Skeletal muscle cell (primary cell): ENCODE measurements around the gene CD3D.

Experiments
- DNase-seq: peaks from one replicate; pipeline ENCODE4 v3.0.0-alpha.2; 2010; ENCODE audit warnings: low read depth
- H3K4me3 ChIP-seq: 2 replicates; pipeline ENCODE4 v1.5.1; 2011; ENCODE audit warnings: low read depth, mild to moderate bottlenecking, control low read depth, low read length, moderate library complexity

CD3D gene

GRCh38 chr11:118342503-118343161 lies at the start of gene CD3D:
CD3D (minus strand) TSS chr11:118342705; CDS start chr11:118342607, 98 bp downstream.
- no peak within 1 kb of the TSS for H3K4me3 ChIP-seq
- DNase-seq, result no peak

DNA sequence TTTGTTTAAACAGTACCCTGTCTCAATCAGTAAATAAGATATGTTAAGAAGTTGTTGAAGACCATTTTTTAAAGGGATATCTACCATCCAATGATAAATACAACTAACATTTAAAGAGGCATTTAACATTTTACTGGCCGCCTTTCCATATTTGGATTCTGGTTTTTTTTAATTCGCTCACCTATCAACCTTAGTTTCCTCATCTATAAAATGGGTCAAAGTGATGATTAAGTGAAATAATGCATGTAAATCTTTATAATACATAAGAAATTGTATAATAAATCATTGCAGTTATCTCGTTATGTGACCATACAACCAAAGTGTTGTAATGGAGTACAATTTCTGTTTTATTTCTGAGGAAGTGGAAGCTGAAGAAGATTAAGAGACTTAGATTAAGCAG lies 41.2 kb upstream of the CD3D start:
- H3K4me3 ChIP-seq, result no peak overlapping the region
- no peak for DNase-seq

GRCh38 chr11:118382954-118383353 lies 40.4 kb upstream of the CD3D start:
- H3K4me3 ChIP-seq, result no peak overlapping the region
- DNase-seq, result no peak

GRCh38 chr11:118380571-118380970 lies 38.1 kb upstream of the CD3D start:
- no peak overlapping the region for H3K4me3 ChIP-seq
- no peak for DNase-seq

DNA sequence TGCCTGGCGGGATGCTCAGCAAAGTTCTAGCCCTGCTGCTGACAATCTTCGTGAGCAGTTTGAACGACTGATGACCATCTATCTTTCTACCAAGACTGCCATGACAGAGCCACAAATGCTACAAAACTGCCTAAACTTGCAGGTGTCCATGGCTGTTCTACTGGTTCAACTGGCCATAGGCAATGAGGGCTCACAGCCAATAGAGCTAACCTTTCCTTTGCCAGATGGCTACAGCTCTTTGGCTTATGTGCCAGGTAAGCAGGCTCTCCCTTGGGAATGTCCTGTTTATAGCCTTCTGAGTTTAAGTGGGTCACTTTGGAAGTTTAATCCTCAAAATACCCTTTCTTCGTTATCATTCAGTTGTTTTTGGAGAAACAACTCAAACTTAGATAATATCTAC lies 37.0 kb upstream of the CD3D start:
- H3K4me3 ChIP-seq, result no peak overlapping the region
- no peak for DNase-seq

DNA sequence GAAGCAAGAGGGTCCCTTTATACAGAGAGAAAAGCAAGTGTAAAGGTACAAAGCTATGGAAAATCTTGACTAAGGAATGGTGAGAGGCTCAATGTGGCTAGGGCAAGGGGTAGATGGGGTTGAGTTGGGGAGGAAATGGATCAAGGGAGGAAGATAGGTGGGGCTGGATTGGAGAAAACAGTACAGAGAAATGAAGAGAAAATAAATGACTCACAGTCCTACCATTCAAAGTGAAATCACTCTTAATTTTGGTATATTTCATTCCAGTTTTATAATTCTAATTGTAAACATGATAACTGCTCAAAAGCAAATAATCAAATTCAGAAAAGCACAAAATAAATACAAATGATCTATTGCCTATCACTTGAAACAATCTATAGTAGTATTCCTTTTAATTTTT lies 33.5 kb upstream of the CD3D start:
- H3K4me3 ChIP-seq, result no peak overlapping the region
- DNase-seq, result no peak

GRCh38 chr11:118374729-118375128 lies 32.2 kb upstream of the CD3D start:
- DNase-seq, result no peak

GRCh38 chr11:118373871-118374270 lies 31.4 kb upstream of the CD3D start:
- H3K4me3 ChIP-seq, result no peak overlapping the region
- DNase-seq, result no peak

More at GRCh38 chr11:118374729-118375128, 32.2 kb upstream of the CD3D start:
- H3K4me3 ChIP-seq, result no peak overlapping the region

DNA sequence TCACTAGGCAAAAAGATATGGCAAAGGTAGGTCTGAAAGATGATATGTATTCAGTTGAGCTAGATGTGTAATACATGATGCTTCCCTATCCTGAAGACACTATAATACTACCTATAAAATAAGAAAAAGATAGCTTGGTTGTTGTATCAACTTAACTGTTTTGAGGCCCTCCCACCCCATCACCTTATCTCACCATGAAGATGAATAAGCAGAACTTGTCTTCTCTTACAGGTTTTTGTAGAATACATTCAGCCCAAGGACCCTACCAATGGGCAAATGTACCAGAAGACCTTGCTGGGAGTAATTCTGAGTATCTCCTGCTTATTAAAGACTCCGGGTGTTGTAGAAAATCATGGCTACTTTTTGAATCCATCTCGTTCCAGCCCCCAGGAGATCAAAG lies 30.8 kb upstream of the CD3D start:
- no peak overlapping the region for H3K4me3 ChIP-seq
- DNase-seq, result no peak

- no peak for DNase-seq
- no peak overlapping the region for H3K4me3 ChIP-seq
Observed at GRCh38 chr11:118370774-118371173, 28.3 kb upstream of the CD3D start.

DNA sequence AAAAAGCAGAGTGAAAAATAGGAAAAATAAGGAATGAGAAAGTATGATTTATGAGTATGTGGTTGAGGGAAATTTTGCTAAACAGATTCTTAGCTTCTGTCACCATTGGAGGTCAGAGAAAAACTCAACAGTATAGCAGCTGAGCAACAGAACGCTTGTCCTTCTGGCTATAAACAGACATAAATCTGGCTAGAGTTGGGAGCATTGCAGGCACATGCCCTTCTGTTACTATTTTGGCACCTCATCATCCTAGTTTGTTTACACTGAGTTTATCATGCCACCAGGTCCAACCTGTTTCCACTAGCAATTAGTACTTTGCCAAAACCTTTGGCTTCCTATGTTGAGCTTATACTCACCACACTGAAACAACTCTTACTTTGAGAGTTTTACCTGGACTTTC lies 23.8 kb upstream of the CD3D start:
- no peak for DNase-seq
- no peak overlapping the region for H3K4me3 ChIP-seq

DNA sequence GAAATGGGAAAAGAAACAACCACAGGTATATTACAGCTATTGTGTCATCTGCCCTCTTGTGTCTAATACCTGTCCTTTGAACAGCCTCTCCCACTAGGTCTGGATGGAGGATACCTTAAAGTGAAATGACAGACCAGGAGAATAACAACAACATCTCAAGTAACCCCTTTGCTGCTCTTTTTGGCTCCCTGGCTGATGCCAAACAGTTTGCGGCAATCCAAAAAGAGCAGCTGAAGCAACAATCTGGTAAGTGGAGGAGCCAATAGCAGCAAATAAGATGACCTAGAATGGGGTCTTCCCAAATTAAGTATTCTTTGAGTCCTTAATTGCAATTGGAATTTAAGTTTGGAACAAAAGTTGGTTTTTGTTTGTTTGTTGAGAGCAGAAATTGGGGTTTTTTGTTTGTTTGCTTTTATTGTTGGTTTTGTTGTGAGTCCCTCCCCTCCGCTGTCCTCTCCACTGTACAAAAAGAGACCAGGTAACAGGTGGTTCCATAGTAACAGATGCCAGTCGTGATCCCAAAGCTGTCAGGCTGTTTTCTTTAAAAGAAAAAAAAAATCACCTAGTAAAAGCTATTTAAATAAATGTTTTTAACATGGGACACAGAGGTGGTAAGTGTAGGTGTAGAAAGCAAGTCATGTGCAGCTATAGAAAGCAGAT lies 22.6 kb upstream of the CD3D start:
- no peak for DNase-seq
- no peak overlapping the region for H3K4me3 ChIP-seq

DNA sequence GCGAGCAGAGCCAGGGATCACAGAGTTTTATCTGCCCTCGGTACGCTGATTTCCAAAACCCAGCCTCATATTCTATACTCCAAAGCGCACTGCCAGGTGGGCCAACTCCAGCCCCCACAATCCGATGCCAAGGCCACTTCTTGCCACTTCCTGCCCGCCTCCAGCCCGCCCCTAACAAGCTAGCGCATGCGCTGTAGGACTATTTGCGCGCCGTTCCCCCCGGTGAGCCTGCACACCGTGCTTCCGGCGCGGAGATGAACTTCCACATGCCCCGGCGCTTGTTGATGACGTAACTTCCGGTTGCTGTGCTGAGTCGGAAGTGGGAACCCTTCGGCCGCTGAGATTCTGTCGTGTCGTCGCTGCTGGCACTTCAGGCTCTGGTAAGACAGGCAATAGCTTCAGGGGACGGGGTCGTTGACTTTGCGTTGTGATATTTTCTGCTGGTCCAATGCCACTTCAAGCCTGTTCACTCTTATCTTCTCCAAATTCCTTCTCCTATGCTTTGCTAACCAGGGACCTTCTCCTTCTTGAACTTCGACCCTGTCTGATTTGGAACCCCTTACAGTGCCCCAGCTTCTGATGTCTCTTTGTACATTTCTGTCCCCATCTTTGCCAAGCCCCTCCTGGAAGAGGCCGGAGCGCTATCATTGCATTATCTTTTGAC lies 16.9 kb upstream of the CD3D start, which contains the start of gene UBE4A:
UBE4A (plus strand) TSS at position 306 of the 664 bp plus-strand sequence. CDS start 5,481 bp downstream, outside the sequence.
- H3K4me3 ChIP-seq, result peak within 1 kb of the TSS; percentile 70

GRCh38 chr11:118358071-118358470 lies 15.6 kb upstream of the CD3D start:
- DNase-seq, result no peak

More for the DNA sequence above, 16.9 kb upstream of the CD3D start, which contains the start of gene UBE4A:
- DNase-seq, result peak; percentile 76

DNA sequence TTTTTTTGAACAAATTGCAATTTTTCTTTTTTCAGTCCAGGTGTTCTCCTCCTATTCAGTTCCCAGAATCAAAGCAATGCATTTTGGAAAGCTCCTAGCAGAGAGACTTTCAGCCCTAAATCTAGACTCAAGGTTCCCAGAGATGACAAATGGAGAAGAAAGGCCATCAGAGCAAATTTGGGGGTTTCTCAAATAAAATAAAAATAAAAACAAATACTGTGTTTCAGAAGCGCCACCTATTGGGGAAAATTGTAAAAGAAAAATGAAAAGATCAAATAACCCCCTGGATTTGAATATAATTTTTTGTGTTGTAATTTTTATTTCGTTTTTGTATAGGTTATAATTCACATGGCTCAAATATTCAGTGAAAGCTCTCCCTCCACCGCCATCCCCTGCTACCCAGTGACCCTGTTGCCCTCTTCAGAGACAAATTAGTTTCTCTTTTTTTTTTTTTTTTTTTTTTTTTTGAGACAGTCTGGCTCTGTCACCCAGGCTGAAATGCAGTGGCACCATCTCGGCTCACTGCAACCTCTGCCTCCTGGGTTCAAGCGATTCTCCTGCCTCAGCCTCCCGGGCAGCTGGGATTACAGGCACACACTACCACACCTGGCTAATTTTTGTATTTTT lies 10.7 kb upstream of the CD3D start:
- no peak for DNase-seq
- H3K4me3 ChIP-seq, result no peak overlapping the region

More at GRCh38 chr11:118358071-118358470, 15.6 kb upstream of the CD3D start:
- H3K4me3 ChIP-seq, result no peak overlapping the region

- no peak overlapping the region for H3K4me3 ChIP-seq
- DNase-seq, result no peak
Observed at GRCh38 chr11:118349475-118349874, 7.0 kb upstream of the CD3D start.

DNA sequence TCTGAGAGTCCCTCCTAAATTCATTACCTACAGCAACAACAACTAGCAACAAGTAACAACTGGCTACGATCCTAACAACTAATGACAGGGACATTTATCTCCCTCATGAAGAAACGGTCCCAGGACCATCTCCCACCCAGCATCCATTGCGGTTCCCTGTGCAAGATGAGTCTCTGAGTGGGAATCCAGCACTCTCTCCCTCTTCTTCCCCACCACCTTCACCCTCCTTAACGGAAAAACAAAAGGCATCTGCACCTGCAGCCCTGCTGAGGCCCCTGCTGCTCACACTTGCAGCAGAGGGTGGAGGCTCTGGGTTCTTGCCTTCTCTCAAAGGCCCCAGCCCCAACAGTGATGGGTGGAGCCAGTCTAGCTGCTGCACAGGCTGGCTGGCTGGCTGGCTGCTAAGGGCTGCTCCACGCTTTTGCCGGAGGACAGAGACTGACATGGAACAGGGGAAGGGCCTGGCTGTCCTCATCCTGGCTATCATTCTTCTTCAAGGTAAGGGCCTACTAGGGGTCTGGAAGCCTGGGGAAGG lies 1.5 kb upstream of the CD3D start, which contains the start of gene CD3G:
CD3G (plus strand) TSS at position 364 of the 535 bp plus-strand sequence; CDS start at position 444, 80 bp downstream.
- no peak for DNase-seq

DNA sequence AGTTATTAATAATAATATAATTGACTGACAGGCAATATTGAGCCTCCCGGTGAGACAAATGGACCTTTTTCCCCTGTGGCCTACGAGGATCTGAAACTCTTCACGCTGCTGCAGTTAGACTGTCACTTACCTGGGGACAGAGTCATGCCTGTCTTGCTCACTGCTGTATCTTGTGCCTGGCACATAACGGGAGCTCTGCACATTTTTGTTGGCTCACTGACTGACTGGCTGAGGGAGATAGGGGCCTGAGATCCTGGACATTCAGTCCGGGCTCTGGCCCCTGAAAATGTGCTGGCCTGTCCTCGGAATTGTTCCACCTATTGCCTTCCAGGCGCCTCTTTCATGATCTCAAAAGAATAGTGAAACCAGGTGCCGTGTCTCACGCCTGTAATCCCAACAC lies 743 bp upstream of the CD3D start:
- DNase-seq, result no peak
- no peak overlapping the region for H3K4me3 ChIP-seq

More for the DNA sequence above, 1.5 kb upstream of the CD3D start, which contains the start of gene CD3G:
- no peak within 1 kb of the TSS for H3K4me3 ChIP-seq

DNA sequence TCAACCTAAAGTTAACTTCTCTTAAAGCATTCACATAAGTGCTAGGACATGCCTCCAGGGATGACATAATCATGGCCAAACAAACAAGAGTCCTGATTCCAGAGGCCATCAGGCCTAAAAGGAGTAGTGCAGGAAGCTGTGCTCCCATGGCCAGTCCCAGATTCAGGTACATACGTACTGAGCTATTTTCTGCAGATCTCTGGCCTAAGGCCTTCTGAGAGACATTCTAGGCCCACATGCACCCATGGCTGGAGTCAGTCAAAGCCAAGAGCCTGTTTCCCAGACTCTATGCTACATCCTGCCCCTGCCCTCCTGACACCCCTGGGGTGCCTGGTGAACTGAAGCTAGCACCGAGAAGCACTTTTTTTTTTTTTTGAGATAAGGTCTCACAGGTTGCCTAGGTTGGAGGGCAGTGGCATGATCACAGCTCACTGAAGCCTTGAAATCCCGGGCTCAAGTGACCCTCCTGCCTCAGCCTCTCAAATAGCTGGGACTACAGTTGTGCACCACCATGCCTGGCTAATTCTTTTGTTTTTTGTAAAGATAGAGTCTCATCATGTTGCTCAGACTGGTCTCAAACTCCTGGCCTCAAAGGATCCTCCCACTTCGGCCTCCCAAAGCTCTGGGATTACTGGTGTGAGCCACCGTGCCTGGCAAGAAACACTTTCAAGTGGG lies 553 bp downstream of the CD3D start:
- no peak overlapping the region for H3K4me3 ChIP-seq
- DNase-seq, result no peak
